ENCODE data around the gene METTL17.
"Not testable (repeated sequence)": the region's sequence is repeated elsewhere in the genome, so short reads cannot be mapped to it uniquely, and the experiment has no call there.

Gene METTL17

GRCh38 chr14:20978687-20979086 lies 11.1 kb upstream of the METTL17 start:
- Histone ChIP-seq H3K27me3 (ENCODE audit: low read depth) (peaks cover 12% of the 10 kb centered on the region; the same call in 1 of the 2 replicates), H3K9me3 (no peaks in the 10 kb centered on the region), H3K4me3 (no peak overlapping the region), H3K36me3 (replicated peaks) (no peaks in the 10 kb centered on the region), H3K4me1 (no peaks in the 10 kb centered on the region)
- in situ Hi-C loops (cut with MboI; ENCODE audit: low sequenced_read_pairs) = no loop called here
- no peak for DNase-seq (ENCODE audit: low spot score in 2 of 2)

DNA sequence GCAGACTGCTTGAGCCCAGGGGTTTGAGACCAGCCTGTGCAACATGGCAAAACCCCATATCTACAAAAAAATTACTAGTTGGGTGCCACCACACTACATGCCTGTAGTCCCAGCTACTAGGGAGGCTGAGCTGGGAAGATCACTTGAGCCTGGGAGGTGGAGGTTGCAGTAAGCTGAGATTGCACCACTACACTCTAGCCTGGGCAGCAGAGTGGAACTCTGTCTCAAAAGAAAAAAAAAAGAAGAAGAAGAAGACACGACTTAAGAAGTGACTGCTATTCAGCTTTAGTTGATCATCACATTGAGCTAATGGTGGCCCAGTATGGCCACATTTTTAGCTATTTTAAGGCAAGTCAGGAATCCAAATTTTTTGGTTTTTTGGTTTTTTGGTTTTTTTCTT lies 8.9 kb upstream of the METTL17 start:
- no peak for DNase-seq (ENCODE audit: low spot score in 2 of 2)
- no peaks in the 10 kb centered on the region for H3K4me1 ChIP-seq
- no peaks in the 10 kb centered on the region for H3K9me3 ChIP-seq
- in situ Hi-C loops (cut with MboI; ENCODE audit: low sequenced_read_pairs) = no loop called here
- peaks cover 14% of the 10 kb centered on the region; the same call in 1 of the 2 replicates for H3K27me3 ChIP-seq (ENCODE audit: low read depth)
- no peak overlapping the region for H3K4me3 ChIP-seq
- H3K36me3 ChIP-seq (replicated peaks) = no peaks in the 10 kb centered on the region

DNA sequence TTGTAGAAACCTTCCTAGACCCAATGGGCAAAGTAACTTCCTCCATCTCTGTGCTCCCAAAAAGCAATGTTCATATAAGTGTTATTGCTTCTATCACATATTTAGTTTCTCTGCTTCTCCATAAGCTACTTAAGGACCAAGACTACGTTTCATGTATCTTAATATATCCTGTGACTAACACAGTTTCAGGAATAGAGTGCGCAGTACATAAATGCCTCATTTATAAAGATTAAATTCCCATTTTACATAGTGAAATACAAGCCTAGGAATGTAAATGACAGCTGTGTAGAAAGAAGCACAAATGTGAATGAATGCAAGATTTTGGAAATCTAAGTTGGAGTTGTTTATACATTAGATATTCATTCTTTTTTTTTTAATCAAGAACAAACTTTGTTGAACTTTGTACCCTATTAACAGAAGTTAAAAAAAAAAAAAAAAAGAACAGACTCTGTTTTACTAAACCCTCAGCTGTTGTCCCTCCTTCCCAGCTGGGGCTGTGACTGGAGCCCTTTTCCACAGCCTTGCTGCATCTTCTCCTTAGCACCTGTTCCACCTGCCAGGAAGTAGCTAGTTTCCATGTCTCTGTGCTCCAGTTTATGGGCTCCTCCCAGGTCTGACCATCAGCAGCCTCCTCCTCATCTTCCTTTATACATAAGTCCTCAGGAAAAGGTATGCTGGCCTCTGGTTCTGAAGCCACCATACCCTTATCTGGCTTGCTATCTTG lies 7.0 kb upstream of the METTL17 start:
- in situ Hi-C loops (cut with MboI; ENCODE audit: low sequenced_read_pairs) = no loop called here
- DNase-seq (ENCODE audit: low spot score in 2 of 2) = no peak
- Histone ChIP-seq H3K9me3 (no peaks in the 10 kb centered on the region), H3K4me1 (no peaks in the 10 kb centered on the region), H3K36me3 (replicated peaks) (no peaks in the 10 kb centered on the region), H3K27me3 (ENCODE audit: low read depth) (peaks cover 14% of the 10 kb centered on the region; the same call in 1 of the 2 replicates), H3K4me3 (no peak overlapping the region)

DNA sequence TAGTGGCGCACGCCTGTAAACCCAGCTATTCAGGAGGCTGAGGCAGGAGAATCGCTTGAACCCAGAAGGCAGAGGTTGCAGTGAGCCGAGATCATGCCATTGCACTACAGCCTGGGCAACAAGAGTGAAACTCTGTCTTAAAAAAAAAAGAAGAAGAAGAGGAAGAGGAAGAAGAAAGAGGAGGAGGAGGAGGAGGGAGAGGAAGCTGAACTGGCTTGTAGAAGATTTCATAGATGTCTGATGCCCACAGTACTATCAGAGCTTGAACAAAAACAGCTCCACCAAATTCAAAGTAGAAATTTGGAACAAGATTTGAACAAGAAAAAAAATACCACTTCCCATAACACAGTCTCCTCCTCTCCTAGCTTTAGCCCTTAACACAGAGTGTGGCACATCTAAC lies 4.1 kb upstream of the METTL17 start:
- H3K9me3 ChIP-seq; DNase-seq (ENCODE audit: low spot score in 2 of 2); H3K4me3 ChIP-seq; H3K36me3 ChIP-seq (replicated peaks); in situ Hi-C loops (cut with MboI; ENCODE audit: low sequenced_read_pairs); H3K4me1 ChIP-seq: not testable (repeated sequence)
- peaks cover 14% of the 10 kb centered on the region; the same call in 1 of the 2 replicates for H3K27me3 ChIP-seq (ENCODE audit: low read depth)

GRCh38 chr14:20986811-20987210 lies 3.0 kb upstream of the METTL17 start:
- in situ Hi-C loops (cut with MboI; ENCODE audit: low sequenced_read_pairs) = no loop called here
- Histone ChIP-seq H3K27me3 (ENCODE audit: low read depth) (peaks cover 14% of the 10 kb centered on the region; the same call in 1 of the 2 replicates), H3K9me3 (no peaks in the 10 kb centered on the region), H3K36me3 (replicated peaks) (peaks cover 4% of the 10 kb centered on the region), H3K4me1 (peaks cover 9% of the 10 kb centered on the region), H3K4me3 (no peak overlapping the region)
- DNase-seq (ENCODE audit: low spot score in 2 of 2) = no peak

DNA sequence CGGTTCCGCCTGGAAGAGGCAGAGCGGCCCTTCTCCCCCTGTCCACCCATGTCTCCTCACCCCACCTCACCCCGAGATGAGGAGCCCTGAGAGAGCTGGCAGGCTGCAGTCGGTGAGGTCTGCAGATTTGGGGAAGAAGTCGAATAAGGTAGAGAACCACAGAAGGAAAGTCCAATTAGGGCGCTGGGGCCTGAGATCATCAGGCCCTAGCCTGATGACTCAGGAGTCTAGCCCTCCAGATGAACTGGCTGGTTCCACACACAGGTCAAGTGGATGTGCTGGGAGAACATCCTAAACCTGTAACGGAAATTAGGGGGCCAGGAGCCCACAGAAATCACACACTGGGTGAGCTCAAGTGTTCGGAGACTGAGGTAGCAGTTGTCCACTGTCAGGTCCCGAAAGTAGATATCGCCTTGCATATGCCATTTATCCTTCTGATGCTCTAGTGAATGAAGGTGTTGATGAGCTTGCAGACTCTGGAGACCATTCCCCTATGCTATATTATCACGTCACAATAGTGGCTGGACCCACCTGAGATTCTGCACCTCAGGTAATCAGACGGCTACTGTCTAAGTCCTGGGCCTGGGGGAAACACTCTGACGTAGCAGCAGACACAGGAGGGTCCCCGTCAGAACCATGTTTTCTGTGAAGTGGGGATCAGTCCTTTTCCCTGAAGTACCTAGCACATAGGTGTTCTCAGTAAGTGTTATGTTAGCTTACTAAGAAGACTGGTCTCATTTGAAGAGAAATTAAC lies 886 bp upstream of the METTL17 start:
- H3K4me3 ChIP-seq = peak overlapping the region; percentile 14
- in situ Hi-C loops (cut with MboI; ENCODE audit: low sequenced_read_pairs) = no loop called here
- no peaks in the 10 kb centered on the region for H3K27me3 ChIP-seq (ENCODE audit: low read depth)
- peaks cover 13% of the 10 kb centered on the region for H3K4me1 ChIP-seq
- no peaks in the 10 kb centered on the region for H3K9me3 ChIP-seq
- DNase-seq (ENCODE audit: low spot score in 2 of 2) = no peak
- peaks cover 21% of the 10 kb centered on the region for H3K36me3 ChIP-seq (replicated peaks)

DNA sequence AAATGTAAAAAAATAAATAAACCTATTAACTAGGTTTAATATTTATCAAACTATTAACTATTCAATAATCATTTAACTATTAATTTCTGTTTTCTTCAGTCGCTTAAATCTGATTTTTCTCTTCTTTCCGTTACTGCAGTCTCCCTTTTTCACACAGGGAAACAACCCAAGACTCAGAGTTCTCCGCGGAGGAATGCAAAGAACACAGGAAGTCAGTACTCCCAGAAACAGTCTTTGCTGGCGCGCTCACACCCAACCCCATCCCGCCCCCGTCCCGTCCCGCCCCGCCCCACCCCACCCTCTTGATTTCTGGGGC lies 351 bp upstream of the METTL17 start:
- Histone ChIP-seq H3K27me3 (ENCODE audit: low read depth) (no peaks in the 10 kb centered on the region), H3K36me3 (replicated peaks) (peaks cover 27% of the 10 kb centered on the region), H3K9me3 (no peaks in the 10 kb centered on the region), H3K4me3 (peak overlapping the region; percentile 14), H3K4me1 (peaks cover 13% of the 10 kb centered on the region)
- in situ Hi-C loops (cut with MboI; ENCODE audit: low sequenced_read_pairs) = no loop called here
- DNase-seq (ENCODE audit: low spot score in 2 of 2) = no peak

DNA sequence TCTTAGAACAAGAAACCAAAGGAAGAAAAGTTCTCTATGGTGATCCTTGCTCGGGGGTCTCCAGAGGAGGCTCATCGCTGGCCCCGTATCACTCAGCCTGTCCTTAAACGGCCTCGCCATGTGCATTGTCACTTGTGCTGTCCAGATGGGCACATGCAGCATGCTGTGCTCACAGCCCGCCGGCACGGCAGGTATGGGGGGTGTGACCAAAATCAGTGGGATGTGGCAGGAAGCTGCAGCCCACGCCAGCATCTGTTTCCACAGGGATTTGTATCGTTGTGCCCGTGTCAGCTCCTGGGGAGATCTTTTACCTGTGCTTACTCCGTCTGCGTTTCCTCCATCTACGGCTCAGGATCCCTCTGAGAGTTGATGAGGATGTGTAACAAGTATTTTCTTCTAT lies 6.7 kb downstream of the METTL17 start:
- Histone ChIP-seq H3K4me3 (no peak overlapping the region), H3K9me3 (no peaks in the 10 kb centered on the region), H3K27me3 (ENCODE audit: low read depth) (no peaks in the 10 kb centered on the region), H3K36me3 (replicated peaks) (peaks cover 52% of the 10 kb centered on the region), H3K4me1 (peaks cover 3% of the 10 kb centered on the region)
- in situ Hi-C loops (cut with MboI; ENCODE audit: low sequenced_read_pairs) = no loop called here
- no peak for DNase-seq (ENCODE audit: low spot score in 2 of 2)

- Histone ChIP-seq H3K36me3 (replicated peaks) (peaks cover 46% of the 10 kb centered on the region), H3K27me3 (ENCODE audit: low read depth) (no peaks in the 10 kb centered on the region), H3K4me3 (no peak overlapping the region), H3K9me3 (no peaks in the 10 kb centered on the region), H3K4me1 (peaks cover 1% of the 10 kb centered on the region; the same call in 1 of the 2 replicates)
- no peak for DNase-seq (ENCODE audit: low spot score in 2 of 2)
- in situ Hi-C loops (cut with MboI; ENCODE audit: low sequenced_read_pairs) = no loop called here
Measured at GRCh38 chr14:20997115-20997514, 7.3 kb downstream of the METTL17 start.

- H3K9me3 ChIP-seq = no peaks in the 10 kb centered on the region
- DNase-seq (ENCODE audit: low spot score in 2 of 2) = no peak
- no peaks in the 10 kb centered on the region for H3K27me3 ChIP-seq (ENCODE audit: low read depth)
- H3K4me3 ChIP-seq = no peak overlapping the region
- H3K36me3 ChIP-seq (replicated peaks) = peaks cover 42% of the 10 kb centered on the region
- no peaks in the 10 kb centered on the region for H3K4me1 ChIP-seq
- in situ Hi-C loops (cut with MboI; ENCODE audit: low sequenced_read_pairs) = no loop called here
Measured at GRCh38 chr14:20997564-20997963, 7.8 kb downstream of the METTL17 start.

DNA sequence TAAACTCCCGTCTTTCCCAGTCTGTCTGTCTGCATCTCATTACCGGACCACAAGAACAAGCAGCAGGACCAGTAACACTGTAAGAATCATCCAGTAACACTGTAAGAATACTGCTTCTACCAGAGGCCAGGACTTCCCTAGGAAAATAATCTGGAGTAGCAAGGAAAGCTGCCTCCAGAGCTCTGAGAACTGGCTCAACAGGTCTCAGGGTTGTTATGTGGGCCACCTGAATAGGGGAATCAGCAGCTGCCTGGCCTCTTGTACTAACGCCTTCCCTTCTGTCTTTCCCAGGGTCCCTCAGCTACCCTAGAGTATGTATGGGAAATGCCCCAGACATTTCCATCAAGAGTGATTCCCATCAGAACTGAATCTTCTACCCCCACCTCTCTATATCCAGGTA lies 8.4 kb downstream of the METTL17 start:
- in situ Hi-C loops (cut with MboI; ENCODE audit: low sequenced_read_pairs) = no loop called here
- DNase-seq (ENCODE audit: low spot score in 2 of 2) = no peak
- no peaks in the 10 kb centered on the region for H3K4me1 ChIP-seq
- H3K9me3 ChIP-seq = no peaks in the 10 kb centered on the region
- no peaks in the 10 kb centered on the region for H3K27me3 ChIP-seq (ENCODE audit: low read depth)
- H3K4me3 ChIP-seq = no peak overlapping the region
- H3K36me3 ChIP-seq (replicated peaks) = peaks cover 38% of the 10 kb centered on the region

DNA sequence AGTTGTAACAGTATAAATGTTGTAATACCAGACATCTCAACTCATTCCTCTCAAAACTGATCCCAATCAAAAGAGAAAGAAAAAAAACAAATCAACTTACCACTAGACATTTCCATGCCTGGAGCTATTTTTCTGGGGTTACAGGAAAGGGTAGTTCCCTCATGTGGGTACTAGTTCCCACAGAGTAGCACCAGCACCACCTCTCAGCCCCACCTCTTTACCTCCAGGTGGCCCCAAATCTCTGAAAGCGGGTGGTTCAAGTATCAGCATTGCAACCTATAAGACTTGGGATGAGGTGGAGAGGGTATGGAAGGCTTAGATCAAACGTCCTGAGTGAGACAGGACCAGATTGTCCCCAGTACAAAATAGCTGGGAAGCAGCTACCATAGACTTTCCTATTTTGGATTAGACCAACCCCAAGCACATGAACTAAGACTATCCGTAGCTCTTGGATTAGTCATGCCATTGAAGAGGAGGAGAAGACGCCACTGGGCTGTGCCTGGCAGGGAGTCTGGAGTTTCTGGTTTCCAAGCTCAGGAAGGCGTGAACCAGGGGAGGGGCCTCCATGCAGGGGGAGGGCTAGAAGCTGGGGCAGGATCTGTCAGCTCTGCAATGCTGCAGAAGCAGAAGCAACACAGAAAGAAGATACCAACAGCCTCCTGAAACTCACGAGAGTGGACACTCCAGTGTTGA lies 9.0 kb downstream of the METTL17 start, which contains the start of gene SLC39A2:
Gene SLC39A2, plus strand, starts transcription at position 620 of the 693 bp plus-strand sequence. CDS start 154 bp downstream, outside the sequence.
- peaks cover 32% of the 10 kb centered on the region for H3K36me3 ChIP-seq (replicated peaks)
- no peaks in the 10 kb centered on the region for H3K4me1 ChIP-seq
- in situ Hi-C loops (cut with MboI; ENCODE audit: low sequenced_read_pairs) = no loop called here
- no peaks in the 10 kb centered on the region for H3K9me3 ChIP-seq
- no peak for DNase-seq (ENCODE audit: low spot score in 2 of 2)
- H3K27me3 ChIP-seq (ENCODE audit: low read depth) = no peaks in the 10 kb centered on the region
- H3K4me3 ChIP-seq = no peak within 1 kb of the TSS

DNA sequence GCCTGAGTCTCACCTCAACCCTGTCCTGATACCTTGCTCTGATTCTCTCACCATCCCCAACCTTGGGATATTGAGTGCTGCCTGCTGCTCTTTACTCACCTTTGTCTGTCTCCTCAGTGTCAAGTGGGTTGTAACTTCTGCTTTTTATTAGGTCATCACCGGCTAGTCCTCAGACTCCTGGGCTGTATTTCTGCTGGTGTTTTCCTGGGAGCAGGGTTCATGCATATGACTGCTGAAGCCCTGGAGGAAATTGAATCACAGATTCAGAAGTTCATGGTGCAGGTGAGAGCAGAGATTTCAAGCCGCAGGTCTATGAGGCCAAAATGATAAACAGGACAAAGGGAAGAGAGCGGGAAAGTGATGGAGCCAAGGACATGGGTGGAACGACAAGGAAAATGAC lies 9.8 kb downstream of the METTL17 start:
- Histone ChIP-seq H3K4me1 (no peaks in the 10 kb centered on the region), H3K9me3 (no peaks in the 10 kb centered on the region), H3K4me3 (no peak overlapping the region), H3K36me3 (replicated peaks) (peaks cover 25% of the 10 kb centered on the region), H3K27me3 (ENCODE audit: low read depth) (no peaks in the 10 kb centered on the region)
- in situ Hi-C loops (cut with MboI; ENCODE audit: low sequenced_read_pairs) = no loop called here
- no peak for DNase-seq (ENCODE audit: low spot score in 2 of 2)

- H3K4me3 ChIP-seq = no peak overlapping the region
- in situ Hi-C loops (cut with MboI; ENCODE audit: low sequenced_read_pairs) = no loop called here
- H3K27me3 ChIP-seq (ENCODE audit: low read depth) = no peaks in the 10 kb centered on the region
- peaks cover 10% of the 10 kb centered on the region for H3K36me3 ChIP-seq (replicated peaks)
- DNase-seq (ENCODE audit: low spot score in 2 of 2) = no peak
- no peaks in the 10 kb centered on the region for H3K4me1 ChIP-seq
- no peaks in the 10 kb centered on the region for H3K9me3 ChIP-seq
Measured at GRCh38 chr14:21001218-21001617, 11.4 kb downstream of the METTL17 start.

Measured in HAP-1 (cell line).